HL-60 (cell line): ENCODE results near the gene RHBDF2.

Experiments
- POLR2AphosphoS5 ChIP-seq: IDR thresholded peaks from 2 replicates; pipeline ENCODE4 v1.6.1; 2012; ENCODE audit warnings: low read depth
- TF ChIP-seq, protein P1 (sequence below): IDR thresholded peaks from one replicate; pipeline ENCODE4 v1.5.1; 2011; ENCODE audit warnings: low read length, control low read depth, inconsistent platforms; ENCODE audit not compliant: insufficient read depth
- TF ChIP-seq, protein P2 (sequence below): IDR thresholded peaks from 2 replicates; pipeline ENCODE4 v1.6.1; 2012; ENCODE audit warnings: low read depth; ENCODE audit not compliant: insufficient replicate concordance

DNA sequence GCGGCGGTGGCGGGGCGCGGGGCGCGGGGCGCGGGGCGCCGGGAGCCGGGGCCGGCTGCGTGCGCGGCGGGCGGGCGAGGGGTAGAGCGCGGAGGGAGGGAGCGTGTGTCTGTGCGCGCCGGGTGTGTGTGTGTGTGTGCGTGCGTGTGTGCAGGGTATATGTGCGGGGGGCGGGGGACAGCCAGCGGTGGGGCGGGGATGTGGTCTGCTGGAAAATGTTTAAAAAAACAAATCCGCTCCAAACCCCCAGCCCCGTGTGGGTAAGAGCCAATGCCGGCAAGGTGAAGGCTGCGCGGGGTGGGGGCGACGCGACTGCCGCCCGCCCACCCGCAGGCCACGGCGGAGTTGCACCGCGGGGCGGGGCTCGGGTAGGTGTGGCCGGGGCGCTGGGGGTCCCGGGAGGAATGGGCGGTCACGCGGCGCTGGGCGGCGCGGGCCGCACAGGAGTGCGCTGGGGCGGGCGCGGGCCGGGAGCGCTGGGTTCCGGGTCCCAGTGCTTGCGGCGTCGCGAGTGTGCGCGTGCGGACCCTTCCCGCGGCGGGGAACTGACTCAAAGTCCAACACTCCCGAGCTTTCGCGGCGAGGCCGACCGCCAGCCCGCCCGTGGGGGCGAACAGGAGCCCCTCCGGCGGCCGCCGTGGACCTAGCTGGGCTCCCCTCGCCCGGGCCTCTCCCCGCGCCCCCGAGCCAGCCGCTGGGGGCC lies 36.5 kb upstream of the RHBDF2 start, which contains the start of gene CYGB:
- TF ChIP-seq, protein P1, sequence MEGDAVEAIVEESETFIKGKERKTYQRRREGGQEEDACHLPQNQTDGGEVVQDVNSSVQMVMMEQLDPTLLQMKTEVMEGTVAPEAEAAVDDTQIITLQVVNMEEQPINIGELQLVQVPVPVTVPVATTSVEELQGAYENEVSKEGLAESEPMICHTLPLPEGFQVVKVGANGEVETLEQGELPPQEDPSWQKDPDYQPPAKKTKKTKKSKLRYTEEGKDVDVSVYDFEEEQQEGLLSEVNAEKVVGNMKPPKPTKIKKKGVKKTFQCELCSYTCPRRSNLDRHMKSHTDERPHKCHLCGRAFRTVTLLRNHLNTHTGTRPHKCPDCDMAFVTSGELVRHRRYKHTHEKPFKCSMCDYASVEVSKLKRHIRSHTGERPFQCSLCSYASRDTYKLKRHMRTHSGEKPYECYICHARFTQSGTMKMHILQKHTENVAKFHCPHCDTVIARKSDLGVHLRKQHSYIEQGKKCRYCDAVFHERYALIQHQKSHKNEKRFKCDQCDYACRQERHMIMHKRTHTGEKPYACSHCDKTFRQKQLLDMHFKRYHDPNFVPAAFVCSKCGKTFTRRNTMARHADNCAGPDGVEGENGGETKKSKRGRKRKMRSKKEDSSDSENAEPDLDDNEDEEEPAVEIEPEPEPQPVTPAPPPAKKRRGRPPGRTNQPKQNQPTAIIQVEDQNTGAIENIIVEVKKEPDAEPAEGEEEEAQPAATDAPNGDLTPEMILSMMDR = no peak
- TF ChIP-seq, protein P2, sequence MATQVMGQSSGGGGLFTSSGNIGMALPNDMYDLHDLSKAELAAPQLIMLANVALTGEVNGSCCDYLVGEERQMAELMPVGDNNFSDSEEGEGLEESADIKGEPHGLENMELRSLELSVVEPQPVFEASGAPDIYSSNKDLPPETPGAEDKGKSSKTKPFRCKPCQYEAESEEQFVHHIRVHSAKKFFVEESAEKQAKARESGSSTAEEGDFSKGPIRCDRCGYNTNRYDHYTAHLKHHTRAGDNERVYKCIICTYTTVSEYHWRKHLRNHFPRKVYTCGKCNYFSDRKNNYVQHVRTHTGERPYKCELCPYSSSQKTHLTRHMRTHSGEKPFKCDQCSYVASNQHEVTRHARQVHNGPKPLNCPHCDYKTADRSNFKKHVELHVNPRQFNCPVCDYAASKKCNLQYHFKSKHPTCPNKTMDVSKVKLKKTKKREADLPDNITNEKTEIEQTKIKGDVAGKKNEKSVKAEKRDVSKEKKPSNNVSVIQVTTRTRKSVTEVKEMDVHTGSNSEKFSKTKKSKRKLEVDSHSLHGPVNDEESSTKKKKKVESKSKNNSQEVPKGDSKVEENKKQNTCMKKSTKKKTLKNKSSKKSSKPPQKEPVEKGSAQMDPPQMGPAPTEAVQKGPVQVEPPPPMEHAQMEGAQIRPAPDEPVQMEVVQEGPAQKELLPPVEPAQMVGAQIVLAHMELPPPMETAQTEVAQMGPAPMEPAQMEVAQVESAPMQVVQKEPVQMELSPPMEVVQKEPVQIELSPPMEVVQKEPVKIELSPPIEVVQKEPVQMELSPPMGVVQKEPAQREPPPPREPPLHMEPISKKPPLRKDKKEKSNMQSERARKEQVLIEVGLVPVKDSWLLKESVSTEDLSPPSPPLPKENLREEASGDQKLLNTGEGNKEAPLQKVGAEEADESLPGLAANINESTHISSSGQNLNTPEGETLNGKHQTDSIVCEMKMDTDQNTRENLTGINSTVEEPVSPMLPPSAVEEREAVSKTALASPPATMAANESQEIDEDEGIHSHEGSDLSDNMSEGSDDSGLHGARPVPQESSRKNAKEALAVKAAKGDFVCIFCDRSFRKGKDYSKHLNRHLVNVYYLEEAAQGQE = no peak
- no peak for TF ChIP-seq POLR2AphosphoS5
